Liver (tissue), 2 donors: ENCODE results near the gene SELENOK.

Experiments
- EGR1 ChIP-seq, 2 donors: IDR thresholded peaks; 2 replicates each; pipeline ENCODE4 v1.6.1; 2016 to 2018; ENCODE audit warnings: antibody characterized with exemption in 2 of 2, low read depth in 2 of 2
- REST ChIP-seq: IDR thresholded peaks from 2 replicates; pipeline ENCODE4 v1.6.1; 2016; ENCODE audit warnings: antibody characterized with exemption, mild to moderate bottlenecking
- TAF1 ChIP-seq: conservative IDR thresholded peaks from 2 replicates; pipeline ENCODE4 v1.6.1; 2016; ENCODE audit warnings: antibody characterized with exemption, mild to moderate bottlenecking
- donor health status: healthy.

- no peak for TF ChIP-seq TAF1
- TF ChIP-seq REST = no peak
- no peak for TF ChIP-seq EGR1 (IDR thresholded peaks at IDR 0.05; ENCODE audit: low read depth in 2 of 2)
Measured at GRCh38 chr3:53865732-53866499, 25.7 kb downstream of the SELENOK start.
